H54 (cell line): Measurements from ENCODE around the gene NME7.
A peak's percentile ranks its signal among the peaks of the same experiment; 100 is the strongest.
"Not testable (repeated sequence)": the region's sequence is repeated elsewhere in the genome, so short reads cannot be mapped to it uniquely, and the experiment has no call there.

ENCODE experiments used
- DNase-seq: peaks from one replicate; pipeline ENCODE4 v3.0.0; 2011; ENCODE audit warnings: low spot score, mixed read lengths; ENCODE audit not compliant: insufficient read length
- FAIRE-seq: peaks from 3 replicates; lab custom pipeline; 2011; peaks lifted over from hg19 to GRCh38; lab: Jason Lieb, UNC
- POLR2A ChIP-seq: IDR thresholded peaks from 2 replicates; pipeline ENCODE4 v1.6.1; 2011; ENCODE audit warnings: low read depth, mild to moderate bottlenecking, low read length

Gene NME7

DNA sequence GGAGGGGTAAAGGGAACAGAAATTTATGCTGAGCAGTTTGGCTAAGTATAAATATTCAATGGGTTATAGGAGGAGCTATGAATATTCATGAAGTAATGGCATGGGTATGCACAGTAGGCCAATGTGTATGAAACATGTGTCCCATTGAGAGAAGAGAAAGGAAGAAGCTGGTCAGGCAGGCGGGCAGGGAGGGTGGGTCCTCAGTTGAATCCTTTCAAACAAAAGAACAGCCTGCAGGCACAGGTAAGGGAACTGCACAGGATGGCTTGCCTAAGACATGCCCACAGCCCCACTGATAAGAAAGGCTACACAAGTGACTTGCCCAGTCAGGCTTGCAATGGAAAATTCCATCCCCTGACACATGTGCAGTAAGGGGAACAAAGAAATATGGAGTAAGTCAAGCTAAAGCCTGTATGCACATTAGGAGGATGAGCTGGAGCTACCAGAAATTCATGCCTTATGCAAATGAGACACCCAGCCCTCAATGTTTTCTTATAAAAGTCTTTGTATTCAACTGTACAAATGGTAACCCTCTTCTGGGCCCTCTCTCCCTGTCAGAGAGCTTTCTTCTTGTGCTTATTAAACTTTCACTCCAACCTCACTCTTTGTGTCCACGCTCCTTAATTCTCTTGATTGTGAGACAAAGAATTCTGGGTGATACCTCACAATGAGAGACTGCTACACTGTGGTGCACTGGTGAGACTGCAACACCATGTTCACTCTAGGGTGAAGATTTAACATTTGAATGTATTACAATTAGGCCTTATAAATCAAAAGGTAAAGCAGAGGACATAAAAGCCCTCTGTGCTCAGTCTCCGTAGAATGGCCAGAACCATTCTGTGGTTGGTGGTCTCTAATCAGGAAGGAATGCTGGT is 164.6 kb downstream of the NME7 start:
- FAIRE-seq (no peak), DNase-seq (no peak)
- no peak for TF ChIP-seq POLR2A

DNA sequence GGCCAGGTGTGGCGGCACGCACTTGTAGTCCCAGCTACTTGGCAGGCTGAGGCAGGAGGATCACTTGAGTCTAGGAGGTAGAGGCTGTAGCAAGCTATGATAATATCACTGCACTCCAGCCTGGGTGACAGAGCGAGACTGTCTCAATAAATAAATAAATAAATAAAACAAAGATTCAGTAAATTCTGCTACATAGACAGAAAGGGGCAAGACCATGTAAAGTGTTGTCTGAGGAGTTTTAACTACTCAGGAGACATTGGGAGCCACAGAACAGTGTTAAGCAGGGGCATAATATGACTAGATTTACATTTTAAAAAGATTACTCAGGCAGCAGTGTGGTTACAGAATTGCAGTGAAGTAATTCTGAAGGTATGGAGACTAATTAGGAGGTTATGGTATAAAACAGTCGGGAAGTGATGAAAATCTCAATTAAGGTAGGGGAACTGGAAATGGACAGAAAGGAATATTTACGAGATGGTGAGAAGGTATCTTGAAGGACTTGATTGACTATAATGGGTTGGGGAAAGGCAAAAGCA is 166.4 kb downstream of the NME7 start:
- DNase-seq (no peak), FAIRE-seq (no peak)
- no peak for TF ChIP-seq POLR2A

- no peak for TF ChIP-seq POLR2A
- no peak for DNase-seq
Measured at GRCh38 chr1:169200319-169200718, 167.3 kb downstream of the NME7 start.

GRCh38 chr1:169196581-169196980 is 171.0 kb downstream of the NME7 start:
- DNase-seq (no peak), FAIRE-seq (no peak)
- TF ChIP-seq POLR2A = no peak

More at GRCh38 chr1:169200319-169200718, 167.3 kb downstream of the NME7 start:
- FAIRE-seq = no peak

- FAIRE-seq (no peak), DNase-seq (no peak)
- no peak for TF ChIP-seq POLR2A
Measured at GRCh38 chr1:169196161-169196560, 171.4 kb downstream of the NME7 start.

- DNase-seq (no peak), FAIRE-seq (no peak)
- no peak for TF ChIP-seq POLR2A
Measured at GRCh38 chr1:169193191-169193850, 174.3 kb downstream of the NME7 start.

GRCh38 chr1:169186106-169186505 is 181.5 kb downstream of the NME7 start:
- FAIRE-seq (no peak), DNase-seq (no peak)
- no peak for TF ChIP-seq POLR2A

DNA sequence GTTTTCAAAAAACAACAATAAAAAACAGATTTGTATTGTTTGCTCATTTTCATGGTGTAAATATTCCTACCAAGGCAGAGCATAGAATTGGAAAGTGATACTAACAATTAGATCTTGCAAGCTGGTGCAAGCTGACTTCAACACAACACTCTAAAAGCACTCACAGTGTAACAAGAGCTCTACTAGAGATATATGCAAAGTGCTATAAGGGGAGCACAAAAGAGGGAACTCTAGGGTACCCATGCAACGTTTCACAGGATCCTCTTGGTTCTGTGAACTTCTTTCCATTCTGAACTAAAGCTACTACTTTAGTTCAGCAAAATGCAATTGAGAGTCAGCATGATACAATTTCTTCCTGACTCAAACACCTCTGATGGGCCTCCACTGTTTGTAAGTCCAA is 182.8 kb downstream of the NME7 start:
- TF ChIP-seq POLR2A = no peak
- DNase-seq (no peak), FAIRE-seq (no peak)

DNA sequence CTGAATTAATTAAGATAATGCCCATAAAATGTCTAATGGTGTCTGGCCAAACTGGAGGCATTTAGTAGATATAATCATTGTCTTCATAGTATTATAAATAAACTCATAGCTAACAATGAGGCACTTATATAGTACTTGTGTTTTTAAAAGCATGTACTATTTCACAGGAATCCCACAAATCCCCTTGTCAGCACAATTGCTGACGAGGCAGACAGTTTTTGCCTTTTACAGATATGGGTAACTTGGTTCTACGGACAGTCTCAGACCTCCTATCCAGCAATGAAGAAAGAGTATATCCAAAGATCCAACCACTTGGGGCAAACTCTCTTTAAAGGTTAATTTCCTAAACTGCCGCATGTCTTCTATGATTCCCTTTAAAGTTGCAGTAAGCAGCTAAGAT is 187.4 kb downstream of the NME7 start:
- TF ChIP-seq POLR2A = no peak
- DNase-seq = no peak

GRCh38 chr1:169179431-169179830 is 188.2 kb downstream of the NME7 start:
- not testable (repeated sequence) for FAIRE-seq

More for the DNA sequence above, 187.4 kb downstream of the NME7 start:
- no peak for FAIRE-seq

GRCh38 chr1:169175461-169175860 is 192.1 kb downstream of the NME7 start:
- no peak for DNase-seq
- FAIRE-seq = no peak
- TF ChIP-seq POLR2A = no peak

More at GRCh38 chr1:169179431-169179830, 188.2 kb downstream of the NME7 start:
- DNase-seq = not testable (repeated sequence)

- TF ChIP-seq POLR2A = no peak
- FAIRE-seq = peak; percentile 98
- DNase-seq = peak; percentile 15
Measured at GRCh38 chr1:169163059-169163458, 204.5 kb downstream of the NME7 start.

GRCh38 chr1:169161496-169162194 is 206.0 kb downstream of the NME7 start:
- FAIRE-seq (peak; percentile 91), DNase-seq (no peak)
- TF ChIP-seq POLR2A = no peak

DNA sequence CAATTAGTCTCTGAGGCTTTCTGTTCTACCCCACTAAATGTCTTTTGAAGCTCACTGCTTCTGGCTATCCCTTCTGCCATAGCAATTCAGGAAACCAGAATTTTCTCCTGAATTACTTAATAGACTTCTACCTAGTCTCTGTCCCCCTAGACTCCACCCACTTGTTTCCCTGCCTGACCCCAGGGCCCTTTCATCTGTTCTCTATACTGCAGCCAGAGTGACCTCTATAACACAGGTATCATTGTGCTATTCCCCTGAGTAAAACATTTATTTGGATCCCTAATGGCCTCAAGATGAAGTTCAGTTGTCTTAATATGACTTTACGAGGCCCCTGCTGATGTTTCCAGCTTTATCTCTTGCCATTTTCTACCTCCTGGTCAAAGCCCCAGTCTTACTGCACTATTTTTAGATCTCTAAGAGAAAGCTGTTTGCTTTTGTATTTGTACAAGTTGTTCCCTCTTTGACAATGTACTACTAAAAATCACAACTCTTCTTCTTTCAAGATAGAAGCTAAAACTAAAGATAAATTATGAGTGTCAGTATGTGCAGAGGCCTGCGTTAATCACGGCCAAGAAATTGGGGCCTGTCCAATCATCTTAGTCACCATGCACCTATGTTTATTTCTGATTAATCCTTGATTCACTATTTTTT is 206.6 kb downstream of the NME7 start:
- no peak for FAIRE-seq
- DNase-seq = no peak
- TF ChIP-seq POLR2A = no peak
